ENCODE data around the gene P4HTM. TPM values are rescaled to one million over a fixed set of nuclear protein-coding genes. Genes with fewer than 3 reads are reported as not detected.
A peak's percentile ranks its signal among the peaks of the same experiment; 100 is the strongest.

Gene P4HTM
- total and polyA plus RNA-seq, 2 of the 4 experiments (the other 2 are of a cell fraction) = 10.4 to 26.1 TPM

DNA sequence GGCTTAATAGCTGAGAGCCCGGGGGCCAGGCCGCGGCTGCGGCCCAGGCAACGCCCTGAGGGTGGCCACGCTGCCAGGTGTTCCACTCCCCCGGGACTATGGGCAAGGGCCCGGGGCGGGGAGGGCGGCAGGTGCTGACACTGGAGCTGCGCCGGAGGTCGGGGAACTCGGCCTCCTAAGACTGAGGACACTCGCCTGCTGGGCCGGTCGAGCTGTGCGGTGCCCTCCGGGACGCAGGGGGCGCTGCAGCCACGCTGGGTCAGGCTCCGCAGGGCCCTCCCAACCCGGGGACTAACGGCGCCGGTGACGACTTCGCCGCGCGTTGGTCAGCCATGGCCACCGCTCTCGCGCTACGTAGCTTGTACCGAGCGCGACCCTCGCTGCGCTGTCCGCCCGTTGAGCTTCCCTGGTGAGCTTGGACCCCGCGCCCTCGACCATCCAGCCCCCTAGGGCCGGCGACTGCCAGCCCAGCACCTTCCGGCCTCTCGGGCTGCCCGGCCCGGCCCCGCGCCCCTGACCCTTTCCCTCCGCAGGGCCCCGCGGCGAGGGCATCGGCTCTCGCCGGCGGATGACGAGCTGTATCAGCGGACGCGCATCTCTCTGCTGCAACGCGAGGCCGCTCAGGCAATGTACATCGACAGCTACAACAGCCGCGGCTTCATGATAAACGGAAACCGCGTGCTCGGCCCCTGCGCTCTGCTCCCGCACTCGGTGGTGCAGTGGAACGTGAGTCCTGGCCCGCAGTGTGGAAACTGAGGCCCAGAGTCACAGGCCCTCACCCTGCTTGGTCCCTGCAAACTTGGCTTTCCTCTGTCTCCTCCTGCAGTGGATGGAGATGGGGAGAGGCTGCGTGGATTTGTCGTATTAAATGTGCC lies 32.0 kb downstream of the P4HTM start, which contains the start of gene NDUFAF3:
Gene NDUFAF3, plus strand, starts transcription at position 309 of the 875 bp plus-strand sequence. Its CDS starts 24 bp downstream, at position 333.
- Histone ChIP-seq H4K20me1 (ENCODE audit: insufficient read depth, low read length) (peaks cover 20% of the 10 kb centered on the region), H3K14ac (replicated peaks; ENCODE audit: low read depth, low read length) (peak within 1 kb of the TSS; percentile 94), H3K18ac (ENCODE audit: low read depth, low read length) (no peak within 1 kb of the TSS), H3K56ac (ENCODE audit: extremely low read depth, insufficient read depth, low read length) (peak within 1 kb of the TSS; percentile 58), H2BK120ac (ENCODE audit: low read depth, low read length) (peak within 1 kb of the TSS; percentile 57), H2AK9ac (replicated peaks; ENCODE audit: low read depth, low read length, poor library complexity) (peak within 1 kb of the TSS; percentile 99), H3K27ac (ENCODE audit: insufficient read depth, low read length) (peak within 1 kb of the TSS; percentile 93), H3K36me3 (ENCODE audit: control insufficient read depth, insufficient read depth, low read length) (peaks cover 32% of the 10 kb centered on the region), H2BK20ac (ENCODE audit: low read depth, low read length) (no peak within 1 kb of the TSS), H2BK5ac (ENCODE audit: low read depth, low read length, poor library complexity, severe bottlenecking) (peak within 1 kb of the TSS; percentile 93), H4K5ac (ENCODE audit: low read depth, low read length) (peak within 1 kb of the TSS; percentile 40), H3K9me3 (ENCODE audit: control insufficient read depth, insufficient read depth, low read length) (no peaks in the 10 kb centered on the region), H2AFZ (replicated peaks; ENCODE audit: low read length, poor library complexity) (peak within 1 kb of the TSS; percentile 94), H2BK15ac (ENCODE audit: low read depth, low read length) (0 out of 3 replicates have a peak within 1 kb of the TSS, but pooled peaks have one; percentile 25), H3K9ac (ENCODE audit: low read depth, low read length) (peak within 1 kb of the TSS; percentile 90), H3K4me1 (ENCODE audit: control insufficient read depth, insufficient read depth, low read length) (peaks cover 10% of the 10 kb centered on the region), H3K23ac (ENCODE audit: low read depth, low read length) (peak within 1 kb of the TSS; percentile 85), H3K4me3 (ENCODE audit: insufficient read depth, low read depth, low read length) (peak within 1 kb of the TSS; percentile 84), H3K4me2 (ENCODE audit: low read depth, low read length) (peak within 1 kb of the TSS; percentile 84), H3K27me3 (ENCODE audit: control insufficient read depth, insufficient read depth, low read length) (no peaks in the 10 kb centered on the region), H3K4ac (ENCODE audit: low read depth, low read length) (peak within 1 kb of the TSS; percentile 92), H3K9me1 (ENCODE audit: insufficient read depth, low read length) (peaks cover 21% of the 10 kb centered on the region), H3K79me1 (ENCODE audit: low read depth in 1 of 2, low read length in 2 of 2) (peaks cover 27 to 84% of the 10 kb centered on the region in 2 experiments; a peak in 3 of 4 replicates), H4K8ac (ENCODE audit: low read depth in 2 of 2, low read length in 2 of 2) (peak within 1 kb of the TSS; percentile 90 to 91), H4K91ac (ENCODE audit: insufficient read depth, low read depth, low read length) (peak within 1 kb of the TSS; percentile 57), H2AK5ac (ENCODE audit: low read depth, low read length) (peak within 1 kb of the TSS; percentile 97)
- DNase-seq (peak; percentile 92), ATAC-seq (ENCODE audit: low read depth) (peak; percentile 74)
- in situ Hi-C loops (cut with MboI; ENCODE audit: low sequenced_read_pairs) (no loop called here), dilution Hi-C loops (cut with HindIII; ENCODE audit: low sequenced_read_pairs, unreplicated experiment) (no loop called here), intact Hi-C loops (cut with micrococcal nuclease) (loop anchor here (2.0 to 5.0 kb wide), 2 partner anchors 33 to 70 kb away; partner anchors contain the start of gene QRICH1)
- ChIA-PET CTCF (interaction anchor here (0.5 to 1.1 kb wide), 7 partner anchors 10 to 472 kb away, joined by 3 to 7 read pairs (median 5); partner anchors contain the start of genes P4HTM and WDR6), POLR2A (ENCODE audit: unreplicated experiment) (interaction anchor here (1.0 to 3.8 kb wide), 4 partner anchors 12 to 84 kb away, joined by 3 to 25 read pairs (median 4); partner anchors contain the start of gene QRICH1)
- no peak for TF ChIP-seq RCOR1 (IDR thresholded peaks at IDR 0.05; ENCODE audit: insufficient replicate concordance, low read length)
- TF ChIP-seq RAD21 (IDR thresholded peaks at IDR 0.05; ENCODE audit: low read length) = no peak
- TF ChIP-seq, protein P1, sequence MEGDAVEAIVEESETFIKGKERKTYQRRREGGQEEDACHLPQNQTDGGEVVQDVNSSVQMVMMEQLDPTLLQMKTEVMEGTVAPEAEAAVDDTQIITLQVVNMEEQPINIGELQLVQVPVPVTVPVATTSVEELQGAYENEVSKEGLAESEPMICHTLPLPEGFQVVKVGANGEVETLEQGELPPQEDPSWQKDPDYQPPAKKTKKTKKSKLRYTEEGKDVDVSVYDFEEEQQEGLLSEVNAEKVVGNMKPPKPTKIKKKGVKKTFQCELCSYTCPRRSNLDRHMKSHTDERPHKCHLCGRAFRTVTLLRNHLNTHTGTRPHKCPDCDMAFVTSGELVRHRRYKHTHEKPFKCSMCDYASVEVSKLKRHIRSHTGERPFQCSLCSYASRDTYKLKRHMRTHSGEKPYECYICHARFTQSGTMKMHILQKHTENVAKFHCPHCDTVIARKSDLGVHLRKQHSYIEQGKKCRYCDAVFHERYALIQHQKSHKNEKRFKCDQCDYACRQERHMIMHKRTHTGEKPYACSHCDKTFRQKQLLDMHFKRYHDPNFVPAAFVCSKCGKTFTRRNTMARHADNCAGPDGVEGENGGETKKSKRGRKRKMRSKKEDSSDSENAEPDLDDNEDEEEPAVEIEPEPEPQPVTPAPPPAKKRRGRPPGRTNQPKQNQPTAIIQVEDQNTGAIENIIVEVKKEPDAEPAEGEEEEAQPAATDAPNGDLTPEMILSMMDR (conservative IDR thresholded peaks at IDR 0.05; ENCODE audit: low read depth, low read length) = peak; percentile 96
- no peak for TF ChIP-seq CEBPB (IDR thresholded peaks at IDR 0.05; ENCODE audit: low read depth, low read length)
- no peak for TF ChIP-seq MAFK (IDR thresholded peaks at IDR 0.05; ENCODE audit: low read depth, low read length)
- TF ChIP-seq CHD1 (IDR thresholded peaks at IDR 0.05; ENCODE audit: low read depth, low read length) = no peak
- TF ChIP-seq POLR2A (IDR thresholded peaks at IDR 0.05; ENCODE audit: low read depth, low read length) = peak; percentile 40; the same call in 1 of the 2 replicates
- 0 out of 2 replicates have a peak, but pooled peaks have one; percentile 39 for TF ChIP-seq MXI1 (IDR thresholded peaks at IDR 0.05; ENCODE audit: borderline replicate concordance, low read depth, low read length)
- TF ChIP-seq, protein P2, sequence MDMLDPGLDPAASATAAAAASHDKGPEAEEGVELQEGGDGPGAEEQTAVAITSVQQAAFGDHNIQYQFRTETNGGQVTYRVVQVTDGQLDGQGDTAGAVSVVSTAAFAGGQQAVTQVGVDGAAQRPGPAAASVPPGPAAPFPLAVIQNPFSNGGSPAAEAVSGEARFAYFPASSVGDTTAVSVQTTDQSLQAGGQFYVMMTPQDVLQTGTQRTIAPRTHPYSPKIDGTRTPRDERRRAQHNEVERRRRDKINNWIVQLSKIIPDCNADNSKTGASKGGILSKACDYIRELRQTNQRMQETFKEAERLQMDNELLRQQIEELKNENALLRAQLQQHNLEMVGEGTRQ (IDR thresholded peaks at IDR 0.05; ENCODE audit: low read depth, low read length) = no peak
- TF ChIP-seq MAZ (IDR thresholded peaks at IDR 0.05; ENCODE audit: borderline replicate concordance, low read depth, low read length) = peak; percentile 85; the same call in 1 of the 2 replicates
- TF ChIP-seq, protein P3, sequence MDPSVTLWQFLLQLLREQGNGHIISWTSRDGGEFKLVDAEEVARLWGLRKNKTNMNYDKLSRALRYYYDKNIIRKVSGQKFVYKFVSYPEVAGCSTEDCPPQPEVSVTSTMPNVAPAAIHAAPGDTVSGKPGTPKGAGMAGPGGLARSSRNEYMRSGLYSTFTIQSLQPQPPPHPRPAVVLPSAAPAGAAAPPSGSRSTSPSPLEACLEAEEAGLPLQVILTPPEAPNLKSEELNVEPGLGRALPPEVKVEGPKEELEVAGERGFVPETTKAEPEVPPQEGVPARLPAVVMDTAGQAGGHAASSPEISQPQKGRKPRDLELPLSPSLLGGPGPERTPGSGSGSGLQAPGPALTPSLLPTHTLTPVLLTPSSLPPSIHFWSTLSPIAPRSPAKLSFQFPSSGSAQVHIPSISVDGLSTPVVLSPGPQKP (IDR thresholded peaks at IDR 0.05; ENCODE audit: borderline replicate concordance, low read depth, low read length) = no peak
- no peak for TF ChIP-seq BHLHE40 (IDR thresholded peaks at IDR 0.05; ENCODE audit: low read depth, low read length)
- BruUV-seq (replicated peaks) = TSS peak; percentile 82
- 1% methylated on average over 63 of the region's 83 CpGs; no CpG with 5 or more reads in 1 of the 2 experiments for WGBS, 2 experiments (ENCODE audit: extremely low coverage in 2 of 2, insufficient read length in 1 of 2)

Measured in IMR-90 (cell line).